ENCODE results near the gene PSMB7.

- TF ChIP-seq EZH2phosphoT487 (IDR thresholded peaks at IDR 0.05; ENCODE audit: low read depth), result no peak
- no peak for TF ChIP-seq CTCF (IDR thresholded peaks at IDR 0.05; ENCODE audit: low read depth, low read length)
These were observed 71.5 kb downstream of the PSMB7 start for GRCh38 chr9:124343533-124344290.
